ENCODE measurements around the gene CTIF.

CTIF gene

DNA sequence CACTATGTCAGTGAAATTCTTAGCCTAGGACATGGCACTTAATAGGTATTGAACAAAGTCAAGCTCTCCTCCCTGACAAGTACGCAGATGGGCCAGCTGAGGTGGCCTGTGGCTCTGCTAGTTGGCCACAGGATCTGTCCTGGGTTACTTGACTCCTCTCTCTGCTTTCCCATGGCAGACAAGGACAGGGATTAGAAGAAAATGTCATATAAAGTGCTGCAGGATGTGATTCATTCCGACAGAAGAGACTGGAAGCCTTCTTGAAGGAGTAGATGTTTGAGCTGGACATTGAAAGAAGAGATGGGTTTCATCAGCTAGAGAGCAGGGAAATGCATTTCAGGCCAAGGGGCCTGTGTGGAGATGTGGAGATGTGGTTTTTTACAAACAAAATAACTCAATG lies 365.3 kb downstream of the CTIF start:
- H3K4me3 ChIP-seq (ENCODE audit: low read depth, low read length), result no peak overlapping the region
- POLR2A ChIA-PET, result no interaction called here

GRCh38 chr18:48904847-48905394 lies 366.1 kb downstream of the CTIF start:
- CTCF ChIA-PET, result no interaction called here
- TF ChIP-seq CTCF (IDR thresholded peaks at IDR 0.05; ENCODE audit: insufficient read depth, low read length, missing control alignments), result no peak

More for the DNA sequence above, 365.3 kb downstream of the CTIF start:
- no peak for DNase-seq (ENCODE audit: low read depth, low spot score)
- TF ChIP-seq CTCF (IDR thresholded peaks at IDR 0.05; ENCODE audit: insufficient read depth, low read length, missing control alignments), result no peak
- CTCF ChIA-PET, result no interaction called here

GRCh38 chr18:48905513-48905912 lies 366.7 kb downstream of the CTIF start:
- H3K4me3 ChIP-seq (ENCODE audit: low read depth, low read length), result no peak overlapping the region
- no peak for DNase-seq (ENCODE audit: low read depth, low spot score)
- ChIA-PET CTCF (no interaction called here), POLR2A (no interaction called here)
- TF ChIP-seq CTCF (IDR thresholded peaks at IDR 0.05; ENCODE audit: insufficient read depth, low read length, missing control alignments), result no peak

More at GRCh38 chr18:48904847-48905394, 366.1 kb downstream of the CTIF start:
- DNase-seq (ENCODE audit: low read depth, low spot score), result no peak
- no peak overlapping the region for H3K4me3 ChIP-seq (ENCODE audit: low read depth, low read length)
- POLR2A ChIA-PET, result no interaction called here

DNA sequence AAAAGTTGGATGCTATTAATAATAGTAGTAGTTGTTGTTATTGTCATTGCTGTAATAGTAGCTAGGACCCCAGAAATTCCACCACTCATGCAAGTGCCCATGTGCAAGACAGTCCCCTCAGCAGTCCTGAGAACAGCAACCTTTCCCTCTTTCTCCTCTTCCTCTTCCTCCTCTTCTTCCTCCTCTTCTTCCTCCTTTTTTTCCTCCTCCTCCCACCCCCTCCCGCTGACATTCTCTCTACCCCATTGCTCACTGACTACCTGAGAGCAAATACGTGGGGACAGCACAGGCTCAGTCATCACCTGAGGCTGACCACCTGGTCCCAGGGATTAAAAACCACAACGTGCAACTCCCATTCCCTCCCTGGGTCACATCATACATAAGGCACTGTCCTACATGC lies 370.1 kb downstream of the CTIF start:
- POLR2A ChIA-PET, result no interaction called here
- TF ChIP-seq CTCF (IDR thresholded peaks at IDR 0.05; ENCODE audit: insufficient read depth, low read length, missing control alignments), result no peak
- CTCF ChIA-PET, result no interaction called here
- H3K4me3 ChIP-seq (ENCODE audit: low read depth, low read length), result no peak overlapping the region
- DNase-seq (ENCODE audit: low read depth, low spot score), result no peak

- ChIA-PET CTCF (no interaction called here), POLR2A (no interaction called here)
- TF ChIP-seq CTCF (IDR thresholded peaks at IDR 0.05; ENCODE audit: insufficient read depth, low read length, missing control alignments), result no peak
- no peak for DNase-seq (ENCODE audit: low read depth, low spot score)
- no peak overlapping the region for H3K4me3 ChIP-seq (ENCODE audit: low read depth, low read length)
These were observed 370.9 kb downstream of the CTIF start for GRCh38 chr18:48909721-48910120.

DNA sequence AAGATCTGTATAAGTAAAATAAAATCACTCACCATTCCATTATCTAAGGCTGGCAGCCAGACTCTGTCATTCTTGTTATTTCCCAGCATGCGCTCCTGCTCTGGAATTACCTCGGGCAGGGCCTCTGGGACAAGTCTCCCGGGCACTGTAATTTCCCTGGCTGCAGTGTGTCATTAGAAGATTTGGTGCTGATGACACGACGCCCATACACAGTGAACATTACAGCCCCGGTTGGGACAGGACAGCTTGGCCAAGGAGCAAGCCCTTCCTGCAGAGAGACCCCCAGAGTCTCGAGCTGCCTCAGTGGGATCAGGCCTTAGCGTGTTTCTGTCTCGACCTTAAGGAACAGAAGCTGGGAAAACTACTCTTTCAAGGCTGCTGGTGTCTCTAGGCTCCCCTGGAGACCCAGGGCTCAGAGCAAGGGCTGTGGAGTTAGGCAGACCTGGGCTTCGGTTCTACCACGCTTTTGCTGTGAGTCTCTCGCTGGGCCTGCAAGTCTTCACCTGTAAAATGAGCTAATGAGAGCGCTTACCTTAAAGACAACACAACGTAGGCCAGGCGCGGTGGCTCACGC lies 372.2 kb downstream of the CTIF start:
- TF ChIP-seq CTCF (IDR thresholded peaks at IDR 0.05; ENCODE audit: insufficient read depth, low read length, missing control alignments), result no peak
- DNase-seq (ENCODE audit: low read depth, low spot score), result no peak
- ChIA-PET CTCF (no interaction called here), POLR2A (no interaction called here)
- H3K4me3 ChIP-seq (ENCODE audit: low read depth, low read length), result no peak overlapping the region
